GM18499 (cell line): ENCODE data around the gene FGA.
"Not testable (repeated sequence)": the region's sequence is repeated elsewhere in the genome, so short reads cannot be mapped to it uniquely, and the experiment has no call there.

Experiments
- ATAC-seq: cut with Tn5 transposase; IDR thresholded peaks from one replicate; pipeline ENCODE4 v1.9.1; 2021; ENCODE audit warnings: moderate number of reproducible peaks; ENCODE audit not compliant: insufficient read depth, unreplicated experiment

The FGA gene

GRCh38 chr4:154608361-154609252 is 18.1 kb upstream of the FGA start:
- no peak for ATAC-seq

GRCh38 chr4:154606728-154607723 is 16.5 kb upstream of the FGA start:
- no peak for ATAC-seq

- ATAC-seq: no peak
These were observed 14.2 kb upstream of the FGA start for GRCh38 chr4:154604696-154605200.

DNA sequence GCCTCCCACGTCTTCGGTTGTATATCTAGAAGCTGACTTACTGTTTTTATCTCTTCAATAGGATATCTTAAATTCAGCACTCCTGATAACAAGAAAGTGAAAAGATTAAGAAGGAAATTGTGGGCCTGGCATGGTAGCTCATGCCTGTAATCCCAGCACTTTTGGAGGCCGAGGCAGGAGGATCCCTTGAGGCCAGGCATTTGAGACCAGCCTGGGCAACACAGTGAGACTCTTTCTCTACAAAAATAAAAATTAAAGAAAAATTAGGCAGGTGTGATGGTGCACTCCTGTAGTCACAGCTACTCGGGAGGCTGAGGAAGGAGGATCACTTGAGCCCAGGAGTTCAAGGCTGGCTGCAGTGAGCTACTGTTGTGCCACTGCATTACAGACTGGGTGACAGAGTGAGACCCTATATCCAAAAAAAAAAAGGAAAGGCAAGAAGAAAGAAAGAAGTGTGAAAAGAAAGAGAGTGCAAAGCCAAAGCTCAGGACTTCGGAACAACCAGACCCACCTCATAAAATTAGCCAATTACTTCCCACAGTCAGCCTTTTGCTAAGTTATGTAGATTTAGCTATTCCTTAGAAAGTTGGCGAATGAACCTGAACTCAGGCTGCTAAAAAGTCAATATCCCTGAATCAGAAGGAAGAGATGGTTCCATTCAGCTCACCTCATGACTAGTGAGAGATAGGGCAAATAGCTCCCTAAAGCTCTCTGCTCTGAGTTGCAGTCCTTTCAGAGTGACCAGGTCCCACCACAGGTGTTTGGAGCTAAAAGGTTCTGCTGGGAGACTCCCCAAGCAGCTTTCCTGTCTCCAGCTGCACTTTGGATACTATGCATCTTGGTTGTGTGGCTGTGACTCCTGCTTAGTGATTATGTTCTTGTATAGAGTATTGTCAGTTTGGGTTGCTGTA is 12.7 kb upstream of the FGA start:
- no peak for ATAC-seq

DNA sequence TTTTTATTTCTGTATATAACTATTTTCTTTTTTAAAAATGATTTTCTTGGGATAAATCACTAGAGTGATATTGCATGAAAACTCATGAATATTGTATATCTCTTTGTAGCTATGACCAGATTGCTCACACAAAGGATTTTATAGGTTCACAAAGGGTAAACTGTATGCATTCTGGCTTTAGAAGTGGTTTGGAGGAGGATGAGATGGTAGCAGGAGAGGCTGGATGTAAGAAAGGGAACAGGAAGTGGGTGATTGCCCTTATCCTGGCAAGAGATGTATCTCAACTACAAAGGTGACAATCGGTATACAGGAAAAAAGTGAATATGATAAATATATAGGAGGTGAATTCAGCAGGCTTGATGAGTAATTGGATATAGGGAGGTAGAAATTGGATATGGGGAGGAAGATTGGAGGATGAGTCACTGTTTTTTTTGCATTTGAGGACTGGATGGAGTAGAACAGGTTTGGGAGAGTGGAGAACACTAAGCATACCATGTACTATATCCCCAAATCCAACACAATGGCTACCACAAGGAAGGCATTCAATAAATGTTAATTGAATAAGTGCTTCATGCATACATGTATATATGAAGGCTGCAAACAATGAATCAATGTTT is 12.0 kb upstream of the FGA start:
- no peak for ATAC-seq

DNA sequence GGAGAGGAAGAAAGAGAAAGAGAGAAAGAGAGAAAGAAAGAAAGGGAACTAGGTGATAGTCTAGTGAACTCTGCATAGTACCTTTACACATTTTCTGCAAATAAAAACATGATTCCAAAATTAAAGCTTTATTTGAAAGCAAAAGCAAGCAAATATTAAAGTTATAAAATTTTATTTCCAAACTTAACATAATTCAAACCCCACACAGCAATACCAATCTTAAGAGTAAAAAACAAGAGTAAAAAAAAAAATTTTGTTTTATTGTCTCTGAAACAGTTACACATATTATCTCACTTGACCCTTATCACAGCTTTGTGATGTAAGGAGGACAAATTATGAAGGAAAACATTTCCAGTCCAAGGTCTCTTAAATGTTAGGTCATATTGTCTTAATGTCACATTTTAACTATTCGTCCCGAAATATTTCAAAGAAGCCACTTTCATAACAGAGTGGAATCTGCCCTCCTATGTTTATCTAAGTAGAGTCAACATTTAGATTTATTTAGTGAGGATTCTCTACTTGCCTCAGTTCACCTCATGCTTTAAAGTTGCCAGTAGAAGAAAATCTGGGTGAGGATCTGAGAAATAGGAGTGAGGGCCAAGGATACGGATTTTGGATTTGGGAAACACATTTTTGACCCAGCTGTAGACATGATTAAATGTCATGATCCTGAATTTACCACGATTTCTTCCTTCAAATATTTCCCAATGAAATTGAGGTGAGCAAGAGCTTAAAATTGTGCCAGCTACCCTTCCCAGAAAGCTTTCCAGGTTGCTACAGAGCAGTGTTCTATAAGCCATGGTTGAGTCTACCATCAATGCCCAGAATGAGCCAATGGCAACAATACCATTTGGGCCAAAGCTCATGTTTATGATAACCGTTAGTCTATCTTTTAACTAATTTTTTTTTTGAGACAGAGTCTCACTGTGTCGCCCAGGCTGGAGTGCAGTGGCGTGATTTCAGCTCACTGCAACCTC is 7.5 kb upstream of the FGA start:
- no peak for ATAC-seq

GRCh38 chr4:154597281-154597680 is 6.7 kb upstream of the FGA start:
- not testable (repeated sequence) for ATAC-seq

DNA sequence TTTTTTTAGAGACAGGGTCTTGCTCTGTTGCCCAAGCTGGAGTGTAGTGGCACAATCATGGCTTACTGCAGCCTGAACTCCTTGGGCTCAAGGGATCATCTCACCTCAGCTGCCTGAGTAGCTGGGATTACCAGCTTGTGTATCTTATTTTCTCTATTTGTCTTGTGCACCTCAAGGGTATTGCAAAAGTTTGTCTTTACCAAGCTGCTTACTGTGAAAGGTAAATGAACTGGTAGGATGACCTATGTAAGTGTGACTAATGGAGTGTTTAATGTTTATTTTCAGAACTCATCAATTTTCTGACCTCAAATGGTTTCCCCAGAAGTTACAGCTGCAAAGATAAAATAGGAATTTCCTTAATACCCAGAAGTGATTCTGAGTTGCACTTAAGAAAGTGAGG is 5.3 kb upstream of the FGA start:
- ATAC-seq: no peak

- not testable (repeated sequence) for ATAC-seq
These were observed 3.8 kb upstream of the FGA start for GRCh38 chr4:154594343-154594742.

DNA sequence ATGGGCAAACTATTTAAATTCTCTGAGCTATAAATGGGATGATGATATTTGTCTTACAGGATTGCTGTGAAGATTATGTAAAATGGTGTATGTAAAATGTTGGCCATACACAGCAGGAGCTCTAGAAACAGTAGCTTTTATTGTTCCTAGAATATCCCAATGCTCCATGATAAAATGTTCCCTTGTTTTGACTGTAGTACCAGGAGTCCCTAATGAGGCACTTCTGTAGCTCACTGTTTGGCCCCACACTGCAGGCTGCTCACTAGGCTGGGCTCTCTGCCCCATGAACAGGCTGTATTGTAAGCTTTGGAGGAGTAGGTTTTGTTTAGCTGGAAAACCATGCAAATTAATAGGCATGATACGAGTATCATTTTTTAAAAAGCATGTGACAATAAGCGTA is 3.3 kb upstream of the FGA start:
- ATAC-seq: no peak

DNA sequence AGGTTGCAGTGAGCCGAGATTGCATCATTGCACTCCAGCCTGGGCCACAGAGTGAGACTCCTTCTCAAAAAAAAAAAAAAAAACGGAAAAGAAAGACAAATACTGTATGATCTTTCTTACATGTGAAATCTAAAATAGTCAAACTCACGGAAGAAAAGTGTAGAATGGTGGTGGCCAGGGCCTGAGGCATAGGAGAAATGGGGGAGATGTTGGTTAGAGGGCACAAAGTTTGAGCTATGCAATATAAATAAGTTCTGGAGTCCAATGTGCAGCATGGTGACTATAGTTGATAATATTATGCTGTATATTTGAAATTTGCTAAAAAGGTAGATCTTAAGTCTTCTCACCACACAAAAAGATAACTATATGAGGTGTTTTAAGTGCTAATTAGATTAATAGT is 1.3 kb upstream of the FGA start:
- no peak for ATAC-seq

- ATAC-seq: no peak
These were observed 995 bp downstream of the FGA start for GRCh38 chr4:154589296-154590197.

- ATAC-seq: no peak
These were observed 2.3 kb downstream of the FGA start for GRCh38 chr4:154588198-154588597.

- no peak for ATAC-seq
These were observed 4.1 kb downstream of the FGA start for GRCh38 chr4:154586296-154587033.

- ATAC-seq: no peak
These were observed 5.0 kb downstream of the FGA start for GRCh38 chr4:154585369-154586018.

DNA sequence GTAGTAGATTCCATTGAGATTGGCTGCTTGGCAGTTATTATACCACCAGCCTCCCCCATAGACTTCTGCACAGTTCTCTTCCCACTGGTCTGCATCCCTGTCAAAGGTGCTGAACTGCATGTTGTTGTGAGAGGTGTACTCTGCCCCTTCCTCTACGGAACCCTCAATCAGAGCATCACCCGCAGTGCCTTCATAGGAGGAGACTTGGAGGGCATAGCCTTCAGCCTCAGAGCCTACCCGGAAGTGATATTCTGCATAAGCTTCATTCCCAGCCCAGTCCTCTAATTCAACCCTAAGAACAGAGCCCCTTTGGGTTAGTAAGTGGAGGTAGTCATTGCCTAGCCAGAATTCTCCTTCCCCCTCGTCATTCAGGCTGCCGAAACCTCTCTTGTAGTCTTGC is 6.3 kb downstream of the FGA start:
- no peak for ATAC-seq
